HepG2 (cell line): ENCODE measurements around the gene CRY1. TPM values are rescaled to one million over a fixed set of nuclear protein-coding genes. Genes with fewer than 3 reads are reported as not detected.
A peak's percentile ranks its signal among the peaks of the same experiment; 100 is the strongest.

ENCODE experiments used
- ARHGAP35 ChIP-seq: sonication (generic); formaldehyde crosslinking; IDR thresholded peaks from 2 replicates; pipeline ENCODE4 v1.9.0; 2022; ENCODE audit warnings: mild to moderate bottlenecking, inconsistent platforms, moderate library complexity, missing genetic modification reagents, borderline replicate concordance
- DMAP1 ChIP-seq: IDR thresholded peaks from 2 replicates; pipeline ENCODE4 v1.6.1; 2016
- HNRNPLL ChIP-seq: fragments of 200-400 bp; formaldehyde crosslinking; IDR thresholded peaks from 2 replicates; pipeline ENCODE4 v1.6.1; 2017; ENCODE audit warnings: mild to moderate bottlenecking, low read depth, low read length; ENCODE audit not compliant: poor library complexity, severe bottlenecking
- ISL2 ChIP-seq: sonication (generic); formaldehyde crosslinking; IDR thresholded peaks from 2 replicates; pipeline ENCODE4 v1.5.0; 2020; ENCODE audit warnings: missing genetic modification reagents
- MAFF ChIP-seq: IDR thresholded peaks from 2 replicates; pipeline ENCODE4 v1.6.1; 2011; ENCODE audit warnings: low read depth, low read length, improper control_type of control experiment
- NFYC ChIP-seq: IDR thresholded peaks from 2 replicates; pipeline ENCODE4 v1.6.1; 2016; ENCODE audit warnings: missing genetic modification reagents, missing compliant biosample characterization
- POLR2A ChIP-seq, 2 experiments: IDR thresholded peaks; 2 replicates each; pipeline ENCODE4 v1.6.1; 2011; ENCODE audit warnings: low read depth in 2 of 2, low read length in 2 of 2, mild to moderate bottlenecking in 1 of 2, moderate library complexity in 1 of 2; ENCODE audit not compliant: insufficient read depth in 1 of 2
- TEAD2 ChIP-seq: sonication (generic); formaldehyde crosslinking; IDR thresholded peaks from 2 replicates; pipeline ENCODE4 v1.9.0; 2021; ENCODE audit warnings: missing genetic modification reagents
- ZNF143 ChIP-seq: sonication (generic); formaldehyde crosslinking; IDR thresholded peaks from 2 replicates; pipeline ENCODE4 v1.4.0; 2020; ENCODE audit warnings: missing genetic modification reagents
- ZNF546 ChIP-seq: sonication (generic); formaldehyde crosslinking; conservative IDR thresholded peaks from 2 replicates; pipeline ENCODE4 v1.8.1; 2023; ENCODE audit warnings: mild to moderate bottlenecking, missing genetic modification reagents
- ZNF567 ChIP-seq: sonication (generic); formaldehyde crosslinking; IDR thresholded peaks from 2 replicates; pipeline ENCODE4 v1.8.1; 2023; ENCODE audit warnings: mild to moderate bottlenecking, missing genetic modification reagents, borderline replicate concordance
- ZNF615 ChIP-seq: sonication (generic); formaldehyde crosslinking; IDR thresholded peaks from 2 replicates; pipeline ENCODE4 v1.5.0; 2020; ENCODE audit warnings: mild to moderate bottlenecking, missing genetic modification reagents, borderline replicate concordance
- polyA plus RNA-seq, 8 experiments: library from polyadenylated mRNA; depleted of rRNA in 3 of 8; stranded (reverse) in 7 of 8; unstranded in 1 of 8; fragments of >200 nt; fragmentation: Illumina TruSeq in 4 of 8; extraction: Trizol in 4 of 8; gene quantifications; 2 replicates each; pipeline versions ENCODE4 v1.2.1 to v1.2.3, GENCODE V29; 2011 to 2016; ENCODE audit warnings: low read depth in 4 of 8, missing spikeins in 1 of 8, mixed read lengths in 1 of 8; ENCODE audit not compliant: insufficient read depth in 1 of 8
- total RNA-seq, 5 experiments: library from RNA; depleted of rRNA; stranded (reverse); fragments of >200 nt; fragmentation: Illumina TruSeq; extraction: Trizol; gene quantifications; 2 replicates each; pipeline ENCODE4 v1.2.3, GENCODE V29; 2016; ENCODE audit warnings: low read depth in 1 of 5
- TF ChIP-seq, protein P1 (sequence below), 2 experiments: sonication (generic) in 1 of 2; formaldehyde crosslinking in 1 of 2; IDR thresholded peaks; 2 replicates each; pipeline versions ENCODE4 v1.5.1 to v1.6.1; 2011 to 2020; ENCODE audit warnings: borderline replicate concordance in 1 of 2, low read depth in 1 of 2, low read length in 1 of 2, mild to moderate bottlenecking in 1 of 2, missing genetic modification reagents in 1 of 2, moderate library complexity in 1 of 2
- TF ChIP-seq, protein P2 (sequence below): sonication (generic); formaldehyde crosslinking; IDR thresholded peaks from 2 replicates; pipeline ENCODE4 v1.4.0; 2020; ENCODE audit warnings: mild to moderate bottlenecking, missing genetic modification reagents
- TF ChIP-seq, protein P3 (sequence below): sonication (generic); formaldehyde crosslinking; IDR thresholded peaks from 2 replicates; pipeline ENCODE4 v1.4.0; 2020; ENCODE audit warnings: mild to moderate bottlenecking, missing genetic modification reagents
- TF ChIP-seq, protein P4 (sequence below): sonication (generic); formaldehyde crosslinking; IDR thresholded peaks from 2 replicates; pipeline ENCODE4 v1.5.1; 2020; ENCODE audit warnings: mild to moderate bottlenecking, missing genetic modification reagents

CRY1 gene
- total and polyA plus RNA-seq, 2 of the 13 experiments (the other 11 are each of a cell fraction or from before 2014, with no cell fraction given) = 11.4 to 13.9 TPM

DNA sequence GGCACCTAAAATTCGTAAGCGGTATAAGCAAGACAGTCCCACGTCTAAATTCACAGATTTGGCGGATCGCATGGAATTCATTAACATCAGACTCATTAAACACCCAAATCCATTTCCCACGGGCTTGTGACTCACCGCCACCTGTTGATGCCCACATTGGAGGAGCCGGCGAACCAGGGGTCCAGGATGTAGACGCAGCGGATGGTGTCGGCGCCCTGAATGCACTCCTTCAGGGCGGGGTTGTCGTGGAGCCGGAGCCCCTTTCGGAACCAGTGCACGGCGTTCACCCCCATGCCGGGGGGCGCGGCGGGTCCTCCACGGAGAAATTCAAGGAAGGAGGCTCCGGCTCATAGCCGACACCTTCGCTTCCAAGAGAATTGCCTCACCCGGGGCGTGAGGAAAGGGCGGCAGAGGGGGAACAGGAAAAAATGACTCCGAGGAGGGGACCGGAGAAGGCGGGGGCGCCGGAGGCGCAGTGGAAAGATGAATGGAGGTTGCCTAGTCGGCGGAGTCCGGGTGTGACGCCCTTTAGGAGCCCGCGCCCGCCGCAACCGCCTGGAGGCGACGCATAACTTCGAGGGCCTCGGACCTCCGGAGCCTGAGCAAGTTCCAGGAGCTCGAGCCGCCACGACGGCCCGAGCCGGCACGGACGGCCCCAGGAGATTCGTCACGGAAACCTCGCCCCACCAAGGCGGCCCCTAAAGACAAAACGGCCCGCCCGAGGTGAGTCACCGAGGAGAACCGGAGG is 506 bp downstream of the CRY1 start (continued):
- TF ChIP-seq, protein P1, sequence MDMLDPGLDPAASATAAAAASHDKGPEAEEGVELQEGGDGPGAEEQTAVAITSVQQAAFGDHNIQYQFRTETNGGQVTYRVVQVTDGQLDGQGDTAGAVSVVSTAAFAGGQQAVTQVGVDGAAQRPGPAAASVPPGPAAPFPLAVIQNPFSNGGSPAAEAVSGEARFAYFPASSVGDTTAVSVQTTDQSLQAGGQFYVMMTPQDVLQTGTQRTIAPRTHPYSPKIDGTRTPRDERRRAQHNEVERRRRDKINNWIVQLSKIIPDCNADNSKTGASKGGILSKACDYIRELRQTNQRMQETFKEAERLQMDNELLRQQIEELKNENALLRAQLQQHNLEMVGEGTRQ (IDR thresholded peaks at IDR 0.05; ENCODE audit: low read depth, low read length) = no peak
- TF ChIP-seq, protein P1 (CRISPR knock-in tag; IDR thresholded peaks at IDR 0.05; ENCODE audit: borderline replicate concordance) = no peak
- no peak for TF ChIP-seq ZNF546 (CRISPR knock-in tag)
- no peak for TF ChIP-seq ISL2 (CRISPR knock-in tag)
- TF ChIP-seq ZNF567 (CRISPR knock-in tag) = 0 out of 2 replicates have a peak, but pooled peaks have one; percentile 13
- TF ChIP-seq, protein P2, sequence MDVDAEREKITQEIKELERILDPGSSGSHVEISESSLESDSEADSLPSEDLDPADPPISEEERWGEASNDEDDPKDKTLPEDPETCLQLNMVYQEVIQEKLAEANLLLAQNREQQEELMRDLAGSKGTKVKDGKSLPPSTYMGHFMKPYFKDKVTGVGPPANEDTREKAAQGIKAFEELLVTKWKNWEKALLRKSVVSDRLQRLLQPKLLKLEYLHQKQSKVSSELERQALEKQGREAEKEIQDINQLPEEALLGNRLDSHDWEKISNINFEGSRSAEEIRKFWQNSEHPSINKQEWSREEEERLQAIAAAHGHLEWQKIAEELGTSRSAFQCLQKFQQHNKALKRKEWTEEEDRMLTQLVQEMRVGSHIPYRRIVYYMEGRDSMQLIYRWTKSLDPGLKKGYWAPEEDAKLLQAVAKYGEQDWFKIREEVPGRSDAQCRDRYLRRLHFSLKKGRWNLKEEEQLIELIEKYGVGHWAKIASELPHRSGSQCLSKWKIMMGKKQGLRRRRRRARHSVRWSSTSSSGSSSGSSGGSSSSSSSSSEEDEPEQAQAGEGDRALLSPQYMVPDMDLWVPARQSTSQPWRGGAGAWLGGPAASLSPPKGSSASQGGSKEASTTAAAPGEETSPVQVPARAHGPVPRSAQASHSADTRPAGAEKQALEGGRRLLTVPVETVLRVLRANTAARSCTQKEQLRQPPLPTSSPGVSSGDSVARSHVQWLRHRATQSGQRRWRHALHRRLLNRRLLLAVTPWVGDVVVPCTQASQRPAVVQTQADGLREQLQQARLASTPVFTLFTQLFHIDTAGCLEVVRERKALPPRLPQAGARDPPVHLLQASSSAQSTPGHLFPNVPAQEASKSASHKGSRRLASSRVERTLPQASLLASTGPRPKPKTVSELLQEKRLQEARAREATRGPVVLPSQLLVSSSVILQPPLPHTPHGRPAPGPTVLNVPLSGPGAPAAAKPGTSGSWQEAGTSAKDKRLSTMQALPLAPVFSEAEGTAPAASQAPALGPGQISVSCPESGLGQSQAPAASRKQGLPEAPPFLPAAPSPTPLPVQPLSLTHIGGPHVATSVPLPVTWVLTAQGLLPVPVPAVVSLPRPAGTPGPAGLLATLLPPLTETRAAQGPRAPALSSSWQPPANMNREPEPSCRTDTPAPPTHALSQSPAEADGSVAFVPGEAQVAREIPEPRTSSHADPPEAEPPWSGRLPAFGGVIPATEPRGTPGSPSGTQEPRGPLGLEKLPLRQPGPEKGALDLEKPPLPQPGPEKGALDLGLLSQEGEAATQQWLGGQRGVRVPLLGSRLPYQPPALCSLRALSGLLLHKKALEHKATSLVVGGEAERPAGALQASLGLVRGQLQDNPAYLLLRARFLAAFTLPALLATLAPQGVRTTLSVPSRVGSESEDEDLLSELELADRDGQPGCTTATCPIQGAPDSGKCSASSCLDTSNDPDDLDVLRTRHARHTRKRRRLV (CRISPR knock-in tag) = no peak
- 0 out of 2 replicates have a peak, but pooled peaks have one; percentile 64 for TF ChIP-seq ZNF615
- TF ChIP-seq, protein P3, sequence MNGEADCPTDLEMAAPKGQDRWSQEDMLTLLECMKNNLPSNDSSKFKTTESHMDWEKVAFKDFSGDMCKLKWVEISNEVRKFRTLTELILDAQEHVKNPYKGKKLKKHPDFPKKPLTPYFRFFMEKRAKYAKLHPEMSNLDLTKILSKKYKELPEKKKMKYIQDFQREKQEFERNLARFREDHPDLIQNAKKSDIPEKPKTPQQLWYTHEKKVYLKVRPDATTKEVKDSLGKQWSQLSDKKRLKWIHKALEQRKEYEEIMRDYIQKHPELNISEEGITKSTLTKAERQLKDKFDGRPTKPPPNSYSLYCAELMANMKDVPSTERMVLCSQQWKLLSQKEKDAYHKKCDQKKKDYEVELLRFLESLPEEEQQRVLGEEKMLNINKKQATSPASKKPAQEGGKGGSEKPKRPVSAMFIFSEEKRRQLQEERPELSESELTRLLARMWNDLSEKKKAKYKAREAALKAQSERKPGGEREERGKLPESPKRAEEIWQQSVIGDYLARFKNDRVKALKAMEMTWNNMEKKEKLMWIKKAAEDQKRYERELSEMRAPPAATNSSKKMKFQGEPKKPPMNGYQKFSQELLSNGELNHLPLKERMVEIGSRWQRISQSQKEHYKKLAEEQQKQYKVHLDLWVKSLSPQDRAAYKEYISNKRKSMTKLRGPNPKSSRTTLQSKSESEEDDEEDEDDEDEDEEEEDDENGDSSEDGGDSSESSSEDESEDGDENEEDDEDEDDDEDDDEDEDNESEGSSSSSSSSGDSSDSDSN (CRISPR knock-in tag) = peak; percentile 68
- 0 out of 2 replicates have a peak, but pooled peaks have one; percentile 5 for TF ChIP-seq ZNF143
- TF ChIP-seq DMAP1 (CRISPR knock-in tag) = 0 out of 2 replicates have a peak, but pooled peaks have one; percentile 14
- TF ChIP-seq NFYC (CRISPR knock-in tag) = no peak
- no peak for TF ChIP-seq POLR2A (IDR thresholded peaks at IDR 0.05; ENCODE audit: insufficient read depth in 1 of 2, low read depth in 2 of 2, low read length in 2 of 2)
- TF ChIP-seq MAFF = no peak
- TF ChIP-seq ARHGAP35 = no peak
- TF ChIP-seq TEAD2 = no peak
- TF ChIP-seq HNRNPLL = peak; percentile 77
- TF ChIP-seq, protein P4, sequence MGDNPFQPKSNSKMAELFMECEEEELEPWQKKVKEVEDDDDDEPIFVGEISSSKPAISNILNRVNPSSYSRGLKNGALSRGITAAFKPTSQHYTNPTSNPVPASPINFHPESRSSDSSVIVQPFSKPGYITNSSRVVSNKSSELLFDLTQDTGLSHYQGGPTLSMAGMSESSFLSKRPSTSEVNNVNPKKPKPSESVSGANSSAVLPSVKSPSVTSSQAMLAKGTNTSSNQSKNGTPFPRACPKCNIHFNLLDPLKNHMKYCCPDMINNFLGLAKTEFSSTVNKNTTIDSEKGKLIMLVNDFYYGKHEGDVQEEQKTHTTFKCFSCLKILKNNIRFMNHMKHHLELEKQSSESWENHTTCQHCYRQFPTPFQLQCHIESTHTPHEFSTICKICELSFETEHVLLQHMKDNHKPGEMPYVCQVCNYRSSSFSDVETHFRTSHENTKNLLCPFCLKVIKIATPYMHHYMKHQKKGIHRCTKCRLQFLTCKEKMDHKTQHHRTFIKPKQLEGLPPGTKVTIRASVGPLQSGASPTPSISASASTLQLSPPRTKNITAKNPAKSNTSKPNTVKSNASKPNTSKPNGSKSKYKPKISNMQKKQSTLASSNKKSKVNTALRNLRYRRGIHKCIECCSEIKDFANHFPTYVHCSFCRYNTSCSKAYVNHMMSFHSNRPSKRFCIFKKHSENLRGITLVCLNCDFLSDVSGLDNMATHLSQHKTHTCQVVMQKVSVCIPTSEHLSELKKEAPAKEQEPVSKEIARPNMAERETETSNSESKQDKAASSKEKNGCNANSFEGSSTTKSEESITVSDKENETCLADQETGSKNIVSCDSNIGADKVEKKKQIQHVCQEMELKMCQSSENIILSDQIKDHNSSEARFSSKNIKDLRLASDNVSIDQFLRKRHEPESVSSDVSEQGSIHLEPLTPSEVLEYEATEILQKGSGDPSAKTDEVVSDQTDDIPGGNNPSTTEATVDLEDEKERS (CRISPR knock-in tag) = 0 out of 2 replicates have a peak, but pooled peaks have one; percentile 5
